ENCODE data around the gene GSTA4.

Gene GSTA4

DNA sequence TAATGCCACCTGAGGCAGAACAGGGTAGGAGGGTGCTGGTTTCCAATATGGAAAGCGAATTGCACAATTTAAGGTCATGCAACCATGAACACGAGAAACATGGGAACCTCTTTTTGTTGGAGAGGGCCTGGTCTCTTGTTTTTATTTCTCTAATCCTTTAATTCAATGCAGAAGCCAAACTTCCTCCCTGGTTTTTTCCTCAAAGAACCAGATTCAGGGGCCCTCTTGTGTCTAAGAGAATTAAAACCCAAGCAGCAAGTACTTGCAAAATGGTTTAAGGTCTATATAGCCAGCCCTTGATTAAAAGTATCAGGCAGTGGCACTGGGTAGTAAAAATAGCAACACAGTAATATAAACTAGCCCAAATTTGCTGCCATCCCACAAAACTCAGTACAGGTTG, 19.5 kb downstream of the GSTA4 start:
- TF ChIP-seq EZH2 (IDR thresholded peaks at IDR 0.05; ENCODE audit: borderline replicate concordance, low read length): no peak
- TF ChIP-seq, protein P1, sequence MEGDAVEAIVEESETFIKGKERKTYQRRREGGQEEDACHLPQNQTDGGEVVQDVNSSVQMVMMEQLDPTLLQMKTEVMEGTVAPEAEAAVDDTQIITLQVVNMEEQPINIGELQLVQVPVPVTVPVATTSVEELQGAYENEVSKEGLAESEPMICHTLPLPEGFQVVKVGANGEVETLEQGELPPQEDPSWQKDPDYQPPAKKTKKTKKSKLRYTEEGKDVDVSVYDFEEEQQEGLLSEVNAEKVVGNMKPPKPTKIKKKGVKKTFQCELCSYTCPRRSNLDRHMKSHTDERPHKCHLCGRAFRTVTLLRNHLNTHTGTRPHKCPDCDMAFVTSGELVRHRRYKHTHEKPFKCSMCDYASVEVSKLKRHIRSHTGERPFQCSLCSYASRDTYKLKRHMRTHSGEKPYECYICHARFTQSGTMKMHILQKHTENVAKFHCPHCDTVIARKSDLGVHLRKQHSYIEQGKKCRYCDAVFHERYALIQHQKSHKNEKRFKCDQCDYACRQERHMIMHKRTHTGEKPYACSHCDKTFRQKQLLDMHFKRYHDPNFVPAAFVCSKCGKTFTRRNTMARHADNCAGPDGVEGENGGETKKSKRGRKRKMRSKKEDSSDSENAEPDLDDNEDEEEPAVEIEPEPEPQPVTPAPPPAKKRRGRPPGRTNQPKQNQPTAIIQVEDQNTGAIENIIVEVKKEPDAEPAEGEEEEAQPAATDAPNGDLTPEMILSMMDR (IDR thresholded peaks at IDR 0.05; ENCODE audit: low read length): no peak
- Histone ChIP-seq H3K27me3 (ENCODE audit: insufficient read depth, low read length) (peaks cover 3% of the 10 kb centered on the region; the same call in 1 of the 2 replicates), H3K4me1 (ENCODE audit: insufficient read depth, low read length, severe bottlenecking) (no peaks in the 10 kb centered on the region), H2AFZ (ENCODE audit: low read length) (no peak overlapping the region), H3K36me3 (ENCODE audit: insufficient read depth, low read length) (no peaks in the 10 kb centered on the region), H3F3A (ENCODE audit: insufficient read depth, low read length) (no peaks in the 10 kb centered on the region), H3K4me3 (ENCODE audit: low read depth, low read length, poor library complexity, severe bottlenecking) (no peak overlapping the region), H3K9ac (ENCODE audit: low read length) (no peak overlapping the region), H4K20me1 (ENCODE audit: insufficient read depth, low read length) (no peaks in the 10 kb centered on the region), H3K27ac (ENCODE audit: low read depth, low read length, poor library complexity, severe bottlenecking) (no peak overlapping the region), H3K9me2 (ENCODE audit: low read depth, low read length) (no peaks in the 10 kb centered on the region), H3K4me2 (ENCODE audit: low read length) (no peak overlapping the region), H3K79me2 (ENCODE audit: insufficient read depth, low read length) (no peaks in the 10 kb centered on the region), H3K9me3 (ENCODE audit: low read length) (no peaks in the 10 kb centered on the region)

DNA sequence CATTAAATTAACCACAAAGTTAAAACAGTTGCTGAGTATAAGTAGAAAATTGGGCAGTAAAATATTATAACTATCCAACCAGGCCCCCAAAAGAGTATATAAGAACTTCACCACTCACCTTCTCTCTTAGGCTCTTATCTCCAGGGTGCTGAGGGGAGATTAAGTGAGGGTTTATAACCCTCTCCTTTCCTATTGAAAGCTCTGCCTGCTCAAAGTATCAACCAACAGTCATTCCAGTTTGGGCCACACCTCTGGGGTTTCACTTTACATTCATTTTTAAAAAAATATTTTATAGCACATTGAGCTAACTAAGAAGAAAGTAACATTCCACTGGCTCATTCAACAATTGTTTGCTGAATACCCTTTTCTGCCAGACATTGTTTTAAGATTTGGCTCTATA, 22.1 kb downstream of the GSTA4 start:
- Histone ChIP-seq H3K9ac (ENCODE audit: low read length) (no peak overlapping the region), H3K9me2 (ENCODE audit: low read depth, low read length) (no peaks in the 10 kb centered on the region), H3K27me3 (ENCODE audit: insufficient read depth, low read length) (peaks cover 3% of the 10 kb centered on the region; the same call in 1 of the 2 replicates), H2AFZ (ENCODE audit: low read length) (no peak overlapping the region), H3K79me2 (ENCODE audit: insufficient read depth, low read length) (no peaks in the 10 kb centered on the region), H3K4me2 (ENCODE audit: low read length) (no peak overlapping the region), H4K20me1 (ENCODE audit: insufficient read depth, low read length) (no peaks in the 10 kb centered on the region), H3K4me1 (ENCODE audit: insufficient read depth, low read length, severe bottlenecking) (no peaks in the 10 kb centered on the region), H3K27ac (ENCODE audit: low read depth, low read length, poor library complexity, severe bottlenecking) (no peak overlapping the region), H3K4me3 (ENCODE audit: low read depth, low read length, poor library complexity, severe bottlenecking) (no peak overlapping the region), H3F3A (ENCODE audit: insufficient read depth, low read length) (no peaks in the 10 kb centered on the region), H3K36me3 (ENCODE audit: insufficient read depth, low read length) (no peaks in the 10 kb centered on the region), H3K9me3 (ENCODE audit: low read length) (no peaks in the 10 kb centered on the region)
- TF ChIP-seq, protein P1 (IDR thresholded peaks at IDR 0.05; ENCODE audit: low read length): no peak
- TF ChIP-seq EZH2 (IDR thresholded peaks at IDR 0.05; ENCODE audit: borderline replicate concordance, low read length): no peak

DNA sequence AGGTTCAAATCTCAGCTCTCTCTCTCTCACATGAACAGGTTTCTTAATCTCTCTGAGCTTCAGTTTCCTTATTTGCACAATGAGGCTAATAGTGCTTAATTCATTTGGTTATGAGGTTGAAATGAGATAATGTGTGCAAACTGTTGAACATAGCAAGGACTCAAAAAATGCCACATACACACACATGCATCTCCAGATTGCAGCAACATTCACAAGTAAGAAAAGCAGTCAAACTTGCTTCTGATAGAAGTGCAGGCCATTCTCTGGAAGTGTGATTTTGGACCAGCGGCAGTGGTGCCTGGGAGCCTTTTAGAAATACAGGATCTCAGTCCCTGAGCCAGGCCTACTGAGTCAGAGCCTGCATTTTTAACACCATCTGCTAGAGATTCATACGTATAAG, 25.7 kb downstream of the GSTA4 start:
- no peaks in the 10 kb centered on the region; the same call in 1 of the 2 replicates for H3K27me3 ChIP-seq (ENCODE audit: insufficient read depth, low read length)
- TF ChIP-seq EZH2 (IDR thresholded peaks at IDR 0.05; ENCODE audit: borderline replicate concordance, low read length): no peak
- TF ChIP-seq, protein P1 (IDR thresholded peaks at IDR 0.05; ENCODE audit: low read length): no peak

More for the DNA sequence above, 25.7 kb downstream of the GSTA4 start:
- H3K4me1 ChIP-seq (ENCODE audit: insufficient read depth, low read length, severe bottlenecking): no peaks in the 10 kb centered on the region
- H3K4me2 ChIP-seq (ENCODE audit: low read length): no peak overlapping the region
- H3K9me2 ChIP-seq (ENCODE audit: low read depth, low read length): no peaks in the 10 kb centered on the region
- H3K27ac ChIP-seq (ENCODE audit: low read depth, low read length, poor library complexity, severe bottlenecking): no peak overlapping the region
- H4K20me1 ChIP-seq (ENCODE audit: insufficient read depth, low read length): no peaks in the 10 kb centered on the region
- H3K9me3 ChIP-seq (ENCODE audit: low read length): no peaks in the 10 kb centered on the region
- no peak overlapping the region for H2AFZ ChIP-seq (ENCODE audit: low read length)
- no peaks in the 10 kb centered on the region for H3F3A ChIP-seq (ENCODE audit: insufficient read depth, low read length)
- H3K4me3 ChIP-seq (ENCODE audit: low read depth, low read length, poor library complexity, severe bottlenecking): no peak overlapping the region
- no peaks in the 10 kb centered on the region for H3K36me3 ChIP-seq (ENCODE audit: insufficient read depth, low read length)
- H3K79me2 ChIP-seq (ENCODE audit: insufficient read depth, low read length): no peaks in the 10 kb centered on the region
- no peak overlapping the region for H3K9ac ChIP-seq (ENCODE audit: low read length)
